GM12874 (cell line): ENCODE data around the gene STAM.

Experiments used
- TF ChIP-seq, protein P1 (sequence below): IDR thresholded peaks from 2 replicates; pipeline ENCODE4 v1.5.1; 2011; ENCODE audit warnings: low read depth, mild to moderate bottlenecking, control low read depth, low read length, moderate library complexity; ENCODE audit not compliant: insufficient read depth

The STAM gene

DNA sequence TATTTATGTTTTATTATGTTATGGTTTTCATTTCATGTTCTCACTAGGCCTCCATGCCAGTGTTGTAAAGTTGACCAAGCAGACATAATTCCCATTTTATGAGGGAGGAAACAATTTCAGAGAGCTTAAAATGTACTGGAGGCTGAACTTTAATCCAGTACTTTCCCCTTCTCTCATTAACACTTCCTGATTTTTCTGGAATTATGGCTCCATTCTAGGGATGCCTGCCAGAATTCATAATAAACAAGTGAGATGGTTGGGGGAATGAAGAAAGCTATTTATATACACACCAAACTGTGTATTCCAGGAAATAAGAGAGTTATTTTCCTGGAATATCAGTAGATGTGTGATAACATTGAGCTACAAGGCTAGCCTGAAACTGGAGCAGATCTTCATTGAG, 114.9 kb downstream of the STAM start:
- TF ChIP-seq, protein P1, sequence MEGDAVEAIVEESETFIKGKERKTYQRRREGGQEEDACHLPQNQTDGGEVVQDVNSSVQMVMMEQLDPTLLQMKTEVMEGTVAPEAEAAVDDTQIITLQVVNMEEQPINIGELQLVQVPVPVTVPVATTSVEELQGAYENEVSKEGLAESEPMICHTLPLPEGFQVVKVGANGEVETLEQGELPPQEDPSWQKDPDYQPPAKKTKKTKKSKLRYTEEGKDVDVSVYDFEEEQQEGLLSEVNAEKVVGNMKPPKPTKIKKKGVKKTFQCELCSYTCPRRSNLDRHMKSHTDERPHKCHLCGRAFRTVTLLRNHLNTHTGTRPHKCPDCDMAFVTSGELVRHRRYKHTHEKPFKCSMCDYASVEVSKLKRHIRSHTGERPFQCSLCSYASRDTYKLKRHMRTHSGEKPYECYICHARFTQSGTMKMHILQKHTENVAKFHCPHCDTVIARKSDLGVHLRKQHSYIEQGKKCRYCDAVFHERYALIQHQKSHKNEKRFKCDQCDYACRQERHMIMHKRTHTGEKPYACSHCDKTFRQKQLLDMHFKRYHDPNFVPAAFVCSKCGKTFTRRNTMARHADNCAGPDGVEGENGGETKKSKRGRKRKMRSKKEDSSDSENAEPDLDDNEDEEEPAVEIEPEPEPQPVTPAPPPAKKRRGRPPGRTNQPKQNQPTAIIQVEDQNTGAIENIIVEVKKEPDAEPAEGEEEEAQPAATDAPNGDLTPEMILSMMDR: no peak

DNA sequence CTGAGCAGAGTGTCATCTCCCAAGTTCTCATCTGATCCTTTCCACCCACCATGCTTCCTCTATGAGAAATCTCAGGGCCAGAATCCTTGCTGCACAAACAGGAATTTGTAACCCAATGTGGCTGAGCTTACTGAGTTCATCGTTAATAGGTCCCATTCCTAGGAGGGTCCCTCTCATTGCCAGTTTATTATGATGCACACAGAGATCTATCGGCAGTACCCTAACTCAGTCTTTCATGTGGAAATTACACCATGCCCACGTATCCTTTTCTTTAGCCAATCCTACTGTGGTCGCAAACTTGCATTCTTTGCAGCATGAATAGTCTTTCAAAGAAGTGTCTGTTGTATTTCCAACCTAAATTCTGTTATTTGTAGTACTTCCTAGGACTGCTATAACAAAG, 120.2 kb downstream of the STAM start:
- TF ChIP-seq, protein P1: no peak

DNA sequence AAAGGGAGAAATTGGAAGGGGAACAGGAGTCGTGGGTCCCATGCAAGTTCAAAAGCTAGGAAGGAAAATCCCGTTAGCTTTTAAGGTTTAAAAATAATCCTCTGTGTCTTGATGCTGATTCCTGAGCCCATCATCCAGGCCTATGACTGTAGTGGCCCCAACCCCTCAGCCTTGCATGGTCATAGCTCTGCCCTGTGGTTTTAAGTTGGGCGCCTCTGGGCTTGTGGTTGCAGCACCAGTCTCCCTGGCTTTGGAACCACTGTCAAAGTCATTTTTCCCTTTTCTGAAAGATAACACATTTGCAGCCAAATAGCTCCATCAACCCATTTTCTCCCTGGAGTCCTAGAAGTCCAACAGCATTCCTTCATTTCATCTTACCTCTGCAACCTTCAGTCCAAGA, 121.7 kb downstream of the STAM start:
- TF ChIP-seq, protein P1: no peak
